GM18519 (cell line): ENCODE data around the gene CDK5R2.

Experiments used
- ATAC-seq: cut with Tn5 transposase; IDR thresholded peaks from one replicate; pipeline ENCODE4 v1.9.1; 2021; ENCODE audit warnings: mild to moderate bottlenecking, moderate library complexity; ENCODE audit not compliant: unreplicated experiment, low FRiP score

The CDK5R2 gene

DNA sequence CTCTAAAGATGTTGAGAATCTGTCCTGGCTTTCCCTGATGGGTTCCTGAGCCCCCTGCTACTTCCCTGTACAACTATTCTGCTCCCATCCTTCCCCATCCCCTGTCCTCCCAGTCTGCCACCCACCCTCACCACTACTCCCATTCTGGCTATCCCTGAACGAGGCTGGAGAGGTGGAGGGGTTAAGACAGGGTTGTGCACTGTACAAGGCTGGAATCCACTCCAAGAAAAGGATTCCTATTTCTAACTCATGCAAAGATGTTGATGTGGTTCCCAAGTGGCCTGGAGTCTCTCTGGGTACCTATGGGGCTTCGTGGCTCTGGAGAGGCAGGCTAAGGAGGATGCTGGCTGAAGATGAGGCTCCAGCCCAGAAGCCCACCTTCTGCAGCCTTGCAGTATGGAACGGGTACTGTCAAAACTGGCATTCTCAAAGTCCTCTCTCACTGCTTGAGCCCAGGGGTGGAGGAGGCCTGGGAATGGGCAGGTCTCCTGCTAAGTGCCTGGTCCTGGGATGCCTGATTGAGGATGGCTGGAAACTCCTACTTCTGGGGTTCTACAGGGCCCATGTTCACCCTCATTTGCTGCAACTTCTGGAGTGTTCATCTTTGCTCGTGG is 26.8 kb downstream of the CDK5R2 start:
- ATAC-seq = no peak

DNA sequence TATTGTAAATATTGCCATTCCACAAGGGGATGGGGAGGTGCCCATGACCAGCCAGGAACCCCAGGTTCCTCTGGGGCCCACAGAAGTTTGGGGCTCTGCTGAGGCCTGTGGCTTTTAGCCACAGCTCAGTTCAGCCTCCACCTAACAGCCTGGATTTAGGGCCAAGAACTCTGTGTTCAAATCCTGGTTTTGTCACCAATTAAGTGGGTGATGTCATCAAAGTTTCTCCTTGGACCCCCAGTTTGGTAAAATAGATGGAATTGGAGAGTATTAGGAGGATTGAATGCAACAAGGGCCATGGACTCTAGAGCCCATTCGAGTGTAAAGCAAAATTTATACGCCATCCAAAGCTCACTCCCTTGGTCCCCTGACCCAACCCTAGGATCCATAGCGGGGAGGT is 28.7 kb downstream of the CDK5R2 start:
- ATAC-seq = no peak

DNA sequence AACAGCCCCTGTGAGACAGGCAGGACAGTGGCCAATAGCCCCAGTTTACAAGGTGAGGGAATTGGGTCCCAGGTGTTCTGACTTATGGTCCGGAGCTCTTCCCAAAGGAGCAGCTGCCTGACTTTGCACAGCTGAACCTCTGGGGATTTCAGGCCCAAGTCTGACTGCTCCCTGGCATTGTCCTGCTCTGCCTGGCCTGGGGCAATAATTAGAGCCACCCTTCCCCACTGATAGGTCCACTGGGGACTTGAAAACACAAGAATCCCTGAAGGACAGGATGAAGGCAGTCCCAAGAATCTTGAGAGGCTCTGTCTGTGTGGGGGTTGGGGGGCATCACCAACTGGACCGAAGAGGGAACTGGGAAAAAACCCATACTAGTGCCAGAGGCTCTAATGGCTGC is 29.2 kb downstream of the CDK5R2 start:
- ATAC-seq = no peak

DNA sequence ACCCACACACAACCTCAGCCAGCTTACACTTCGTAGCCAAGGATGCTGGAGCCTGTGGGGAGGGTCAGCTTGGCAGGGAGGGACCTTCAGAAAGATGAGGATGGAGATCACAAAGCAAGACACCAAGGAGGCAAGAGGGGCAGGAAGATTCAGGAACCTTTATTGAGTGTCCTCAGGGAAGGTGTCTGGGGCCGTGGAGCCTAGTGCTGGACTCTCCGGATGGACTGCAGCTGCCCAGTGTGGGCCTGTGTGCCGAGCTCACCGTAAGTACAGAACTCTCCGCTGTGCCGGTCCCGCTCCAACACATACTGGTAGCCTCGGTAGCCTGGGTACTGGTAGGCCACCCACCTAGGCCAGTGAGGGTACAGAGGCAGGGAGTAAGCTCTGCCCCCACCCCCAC is 30.6 kb downstream of the CDK5R2 start:
- no peak for ATAC-seq

DNA sequence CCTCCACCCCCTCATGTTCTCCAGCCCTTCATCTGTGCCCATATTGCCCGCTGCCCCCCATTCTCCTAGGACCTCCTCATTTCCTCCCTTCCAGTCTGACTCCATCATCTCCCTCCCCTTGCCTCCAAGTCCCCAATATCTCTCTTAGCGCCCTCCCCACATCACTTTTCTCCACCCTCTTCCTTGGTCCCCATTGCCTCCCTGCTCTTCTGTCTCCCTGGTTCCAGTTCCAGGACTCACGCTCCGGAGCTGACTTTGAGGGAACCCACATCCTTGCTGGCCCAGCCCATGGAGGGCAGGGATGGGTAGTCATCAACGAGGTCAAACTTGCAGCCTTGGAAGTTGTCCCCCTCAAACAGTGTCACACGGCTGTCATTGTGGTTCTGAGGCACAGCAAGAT is 31.1 kb downstream of the CDK5R2 start:
- ATAC-seq = no peak

DNA sequence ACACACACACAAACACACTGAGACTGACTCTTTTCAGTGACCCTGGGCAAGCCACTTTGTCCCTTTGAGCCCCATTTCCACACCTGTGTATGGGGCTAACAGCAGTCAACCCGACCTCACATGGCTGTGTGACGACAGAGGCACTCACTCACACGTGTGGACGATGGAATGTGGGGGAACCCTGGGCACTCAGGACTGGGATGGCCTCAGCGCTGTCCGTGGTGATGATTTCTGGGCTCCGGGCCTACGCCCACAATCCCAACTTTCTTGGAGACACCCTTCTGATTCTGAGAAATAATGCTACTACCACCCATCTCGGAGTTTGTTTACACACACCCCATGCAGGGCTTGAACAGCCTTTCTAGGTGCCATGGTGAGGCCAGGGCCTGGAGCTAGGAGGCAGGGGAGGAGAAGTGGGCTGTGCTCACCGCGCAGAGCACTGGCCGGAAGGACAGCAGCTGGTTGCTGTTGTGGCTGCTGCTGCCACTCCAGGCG is 32.3 kb downstream of the CDK5R2 start:
- ATAC-seq = no peak

DNA sequence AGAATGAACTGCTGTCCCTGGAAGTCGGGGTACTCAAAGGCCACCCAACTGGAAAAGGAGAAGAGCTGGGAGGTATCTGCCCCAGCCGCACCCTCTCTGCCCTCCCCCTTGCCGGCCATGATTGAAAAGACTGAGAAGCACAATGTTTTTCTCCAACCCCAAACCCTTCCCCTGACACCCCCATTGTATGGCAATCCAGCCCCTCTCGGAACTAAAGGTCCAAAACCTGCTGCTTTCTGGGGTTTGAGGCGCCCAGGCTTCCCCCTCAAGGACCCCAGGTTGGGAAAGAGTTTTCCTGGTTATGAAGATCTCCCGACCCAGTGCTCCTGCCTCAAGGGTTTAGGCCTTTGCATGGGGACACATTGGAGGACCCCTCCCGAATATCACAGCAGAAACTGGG is 32.7 kb downstream of the CDK5R2 start:
- no peak for ATAC-seq

DNA sequence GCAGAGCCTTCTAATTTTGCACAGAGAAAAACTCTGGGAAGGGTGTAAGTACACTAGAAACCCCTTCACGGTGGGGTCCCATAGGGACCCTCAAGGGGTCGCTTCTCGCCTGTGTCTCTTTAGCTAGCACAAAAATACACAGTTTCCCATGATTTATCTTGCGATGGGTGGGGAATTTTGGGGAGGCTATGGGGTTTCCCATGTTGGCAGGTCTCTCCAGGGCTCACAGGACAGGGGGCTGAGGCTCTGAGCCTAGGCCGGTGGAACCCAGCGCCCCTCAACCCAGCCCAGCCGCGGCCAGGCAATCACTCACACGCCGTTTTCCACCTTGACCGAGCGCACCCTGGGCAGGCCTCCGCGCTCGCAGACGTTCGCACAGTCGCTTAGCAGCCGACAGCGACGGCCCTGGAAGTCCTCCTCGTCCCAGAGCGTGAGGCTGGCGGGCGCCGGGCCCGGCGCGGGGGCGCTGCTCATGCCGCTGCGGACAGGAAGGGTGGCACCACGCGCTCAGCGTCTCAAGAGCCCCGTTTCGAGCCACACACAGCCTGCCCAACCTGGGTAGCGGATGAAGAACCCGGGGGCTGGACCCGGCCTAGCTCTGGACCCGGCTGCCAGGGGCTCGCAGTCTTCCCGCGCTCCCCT is 33.4 kb downstream of the CDK5R2 start:
- ATAC-seq = no peak

DNA sequence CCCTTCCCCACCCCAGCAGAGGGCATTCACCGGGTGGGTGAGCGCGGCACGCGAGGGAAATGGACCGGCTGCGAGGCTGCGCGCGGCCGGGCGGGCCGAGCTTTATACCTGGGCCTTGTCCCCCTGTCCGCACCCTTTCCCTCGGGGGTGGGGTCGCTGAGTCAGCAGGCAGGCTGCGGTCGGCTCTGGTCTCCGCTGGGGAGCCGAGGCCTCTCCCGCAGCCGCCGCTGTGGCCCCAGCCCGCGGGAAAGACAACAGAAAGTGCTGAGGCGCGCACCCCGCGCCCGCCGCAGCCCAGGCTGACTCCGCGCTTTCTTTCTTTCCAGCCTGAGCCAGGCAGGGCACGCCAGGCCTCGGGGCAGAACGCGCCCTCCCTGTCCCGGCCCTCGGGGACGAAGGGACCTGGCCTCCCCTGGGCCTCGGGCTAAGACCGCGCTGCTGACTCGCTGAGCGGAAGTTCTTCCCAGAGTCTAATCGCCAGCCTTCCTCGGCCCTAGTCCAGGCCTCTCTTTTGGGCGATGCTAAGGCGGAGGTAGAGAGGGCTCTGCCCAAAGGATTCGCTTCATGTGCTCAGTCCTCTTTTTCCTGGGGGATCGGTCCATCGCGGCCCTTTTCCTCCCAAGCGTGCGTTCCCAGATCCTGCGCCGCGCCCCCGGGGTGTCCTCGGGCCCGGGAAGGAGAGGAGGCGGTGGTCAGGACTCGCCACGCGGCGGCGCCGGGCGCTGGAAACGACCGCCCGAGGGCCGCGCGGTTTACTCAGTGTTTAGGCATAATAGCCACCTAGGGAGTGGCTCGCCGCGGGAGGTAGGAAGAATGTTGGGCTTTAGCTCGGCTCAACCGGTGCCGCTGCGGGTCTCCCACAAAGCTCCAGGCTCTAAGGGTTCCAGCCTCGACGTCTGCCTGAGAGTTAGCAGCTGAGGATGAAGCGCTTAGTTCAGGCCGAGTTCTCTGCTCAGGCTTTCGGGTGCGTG is 34.2 kb downstream of the CDK5R2 start, which contains the start of gene CRYBA2:
CRYBA2 (minus strand) TSS at position 78 of the 971 bp plus-strand sequence. CDS start 246 bp downstream, outside the sequence.
- ATAC-seq = no peak

DNA sequence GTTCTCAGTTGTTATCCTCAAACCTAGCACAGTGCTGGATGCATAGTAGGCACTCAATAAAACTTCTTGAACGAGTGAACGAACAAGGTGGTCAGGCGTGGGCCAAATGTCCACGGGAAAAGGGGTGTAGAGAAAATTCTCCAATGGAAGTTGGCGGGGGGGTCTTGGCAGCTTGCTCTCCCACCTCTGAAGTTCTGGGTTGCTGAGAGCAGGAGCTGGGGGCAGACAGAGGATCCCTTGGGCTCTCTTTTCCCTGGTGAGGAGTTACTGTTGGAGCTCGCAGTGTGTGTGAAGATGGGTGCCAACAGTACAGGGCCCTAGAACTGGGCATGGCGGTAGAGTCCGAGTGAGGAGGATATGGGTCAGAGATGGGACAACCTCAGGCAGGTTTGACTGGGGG is 36.1 kb downstream of the CDK5R2 start:
- no peak for ATAC-seq

DNA sequence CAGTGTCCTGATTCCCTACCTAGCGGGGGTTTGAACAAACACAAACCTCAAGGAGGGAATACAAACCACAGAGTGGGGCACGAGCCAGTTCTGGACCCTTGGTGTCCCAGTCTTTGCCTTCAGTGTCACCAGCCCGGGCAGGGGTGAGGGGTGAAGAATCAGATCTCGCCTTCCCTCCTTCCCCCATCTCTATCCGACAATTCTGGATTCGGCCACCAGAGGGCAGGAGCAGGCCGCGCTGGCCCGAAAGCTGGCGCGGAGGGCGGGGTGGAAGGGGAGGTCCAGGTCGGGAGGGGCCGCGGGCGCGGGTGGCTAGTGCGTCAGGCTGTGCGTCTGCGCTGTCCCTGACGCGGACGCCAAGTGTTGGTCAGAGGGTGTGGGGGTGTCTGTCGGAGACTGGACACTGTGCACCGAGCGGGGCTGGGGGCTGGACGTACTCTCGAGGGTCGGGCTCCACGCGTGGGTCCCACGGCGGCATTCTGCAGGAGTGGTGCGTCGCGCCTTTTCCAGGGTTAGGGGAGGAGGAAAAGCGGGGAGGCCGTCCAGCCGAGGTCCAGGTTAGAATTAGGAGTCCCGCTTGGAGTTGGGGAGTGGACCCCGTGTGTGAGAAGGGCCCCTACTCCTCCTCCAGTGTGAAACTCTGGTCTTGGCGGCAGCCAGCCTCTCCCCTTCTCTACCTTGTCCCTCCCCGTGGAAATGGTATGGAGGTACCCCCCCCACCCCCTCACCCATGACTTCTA is 36.7 kb downstream of the CDK5R2 start:
- ATAC-seq = no peak

DNA sequence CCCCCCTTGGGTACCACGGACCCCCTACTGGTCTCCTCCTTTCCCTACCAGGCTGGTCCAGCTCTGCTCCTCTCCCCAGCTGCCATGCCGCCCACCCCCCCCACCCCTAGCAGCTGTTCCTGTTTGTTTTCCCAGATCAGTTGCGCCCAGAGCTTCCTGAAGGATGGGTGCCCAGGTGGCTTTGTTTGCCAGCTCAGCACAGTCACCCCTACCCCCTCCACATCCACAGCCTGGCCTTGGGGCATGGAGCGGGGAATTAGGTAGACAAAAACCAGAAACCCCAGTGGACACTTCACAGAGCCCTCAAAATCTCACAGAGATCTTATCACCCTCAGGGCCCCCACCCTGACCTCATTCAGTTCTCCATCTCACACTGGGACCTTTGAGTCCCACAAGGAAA is 37.5 kb downstream of the CDK5R2 start:
- ATAC-seq = no peak

DNA sequence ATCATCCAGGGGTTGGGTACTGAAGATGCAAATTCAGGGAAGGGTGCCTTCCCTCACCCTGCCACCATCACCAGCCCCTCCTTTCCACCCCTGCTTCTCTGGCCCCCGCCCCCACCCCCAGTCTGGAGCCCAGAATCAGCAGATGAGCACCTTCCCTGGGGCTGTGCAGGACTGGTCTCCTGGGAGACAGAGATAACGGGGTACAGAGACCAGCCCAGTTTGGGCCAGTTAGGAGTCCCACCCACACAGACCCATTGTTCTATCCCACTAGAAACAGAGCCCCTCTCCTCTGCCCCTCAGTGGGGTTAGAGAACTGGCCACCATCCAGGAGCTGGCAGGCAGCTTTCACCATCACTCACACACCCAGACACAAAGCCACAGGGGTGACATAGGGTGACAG is 38.3 kb downstream of the CDK5R2 start:
- ATAC-seq = no peak

DNA sequence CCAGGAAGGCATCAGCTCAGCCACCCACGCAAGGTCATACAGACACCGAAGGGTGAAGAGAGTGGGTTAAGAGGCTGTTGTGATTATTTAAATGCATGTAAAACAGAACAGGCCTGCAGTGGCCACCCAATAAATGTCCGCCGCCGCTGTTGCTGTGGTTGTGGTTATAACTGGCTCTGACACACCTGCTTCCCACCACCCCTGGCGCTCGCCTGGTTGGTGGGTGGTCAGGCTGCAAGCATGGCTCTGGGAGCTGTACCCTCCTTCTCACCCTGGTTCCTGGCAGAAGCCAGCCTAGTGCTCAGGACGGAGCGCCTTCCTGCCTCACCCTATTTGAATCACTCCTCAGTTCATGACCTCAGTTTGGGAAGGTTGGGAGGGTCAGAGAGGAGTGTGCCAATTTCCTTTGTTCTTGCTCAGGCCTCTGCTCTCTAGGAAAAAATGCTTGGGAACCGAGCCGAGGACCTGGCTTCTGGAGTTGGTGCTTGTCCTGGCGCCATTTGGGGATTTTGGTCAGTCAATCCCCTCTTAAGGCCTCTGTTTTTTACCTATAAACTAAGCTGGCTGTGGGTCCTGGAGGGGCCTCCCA is 39.0 kb downstream of the CDK5R2 start:
- ATAC-seq = no peak

DNA sequence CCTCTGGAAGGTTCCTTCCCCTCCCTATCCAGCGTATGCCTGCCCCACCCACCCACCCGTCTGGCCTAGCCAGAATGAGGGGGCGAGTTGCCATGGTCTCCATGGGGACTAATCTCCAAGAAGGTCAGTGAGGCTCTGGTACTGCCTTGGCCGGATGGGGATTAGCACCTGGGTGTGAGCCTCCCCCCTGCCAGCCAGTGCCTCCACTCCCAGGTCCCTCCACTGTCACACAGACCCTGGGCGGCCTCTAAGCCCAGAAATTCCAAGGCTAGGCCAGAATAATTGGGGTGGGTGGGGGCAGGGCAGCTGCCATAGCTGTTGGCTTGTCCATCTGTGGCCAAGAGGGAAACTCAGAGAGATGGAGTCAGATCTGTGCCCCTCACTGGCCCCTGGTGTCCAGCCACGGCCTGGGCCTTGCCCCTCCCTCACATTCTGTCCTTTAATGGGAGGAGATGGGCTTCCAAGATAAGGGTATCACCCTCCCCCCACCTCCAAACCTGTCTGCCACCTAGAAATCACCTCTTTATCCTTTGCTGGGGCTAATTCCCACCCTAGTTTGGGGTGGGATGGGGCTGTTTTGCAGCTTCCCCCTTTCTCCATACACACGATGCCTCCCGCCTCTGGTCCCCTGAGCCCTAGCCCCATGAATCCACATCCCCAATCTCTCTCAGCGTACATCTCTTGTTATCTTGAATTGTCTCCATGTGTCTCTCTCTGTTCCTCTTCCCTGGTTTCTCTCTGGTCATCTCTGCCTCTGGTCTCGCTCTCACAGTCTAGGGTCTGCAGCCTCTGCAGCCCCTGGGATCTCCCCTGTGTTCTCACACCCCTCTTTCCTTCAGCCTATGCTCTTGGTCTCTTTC is 39.8 kb downstream of the CDK5R2 start:
- ATAC-seq = no peak

DNA sequence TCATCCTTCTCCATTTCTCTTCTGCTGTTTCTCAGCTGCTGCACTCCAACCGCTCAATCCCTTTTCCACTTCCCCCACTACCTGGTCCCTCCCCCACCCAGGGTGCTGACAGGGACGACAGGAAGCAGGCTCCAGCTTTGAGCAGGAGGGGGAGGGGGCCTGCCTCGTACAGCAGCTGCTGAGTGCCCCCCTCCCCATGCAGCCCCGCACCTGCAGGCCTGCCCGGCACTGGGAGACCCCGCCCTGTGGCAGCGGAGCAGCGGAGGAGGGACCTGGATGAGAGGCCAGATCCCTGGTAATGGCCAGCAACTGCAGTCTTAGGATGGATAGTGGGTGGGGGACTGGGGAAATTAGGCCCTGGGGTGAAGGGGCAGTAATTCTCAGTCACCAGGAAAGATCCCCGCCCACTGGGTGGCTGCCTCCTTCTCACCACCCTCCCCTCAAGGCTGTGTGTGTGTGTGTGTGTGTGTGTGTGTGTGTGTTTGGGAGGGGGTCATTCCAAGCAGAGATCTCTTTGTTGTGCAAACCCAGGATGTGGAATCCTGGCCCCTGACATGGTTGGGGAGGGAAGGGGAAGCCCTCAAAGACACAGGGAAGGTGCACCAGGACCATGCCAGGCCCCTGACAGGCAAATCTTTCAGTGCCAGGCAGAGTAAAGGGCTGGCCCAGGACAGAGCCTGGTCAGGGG is 40.6 kb downstream of the CDK5R2 start:
- no peak for ATAC-seq

DNA sequence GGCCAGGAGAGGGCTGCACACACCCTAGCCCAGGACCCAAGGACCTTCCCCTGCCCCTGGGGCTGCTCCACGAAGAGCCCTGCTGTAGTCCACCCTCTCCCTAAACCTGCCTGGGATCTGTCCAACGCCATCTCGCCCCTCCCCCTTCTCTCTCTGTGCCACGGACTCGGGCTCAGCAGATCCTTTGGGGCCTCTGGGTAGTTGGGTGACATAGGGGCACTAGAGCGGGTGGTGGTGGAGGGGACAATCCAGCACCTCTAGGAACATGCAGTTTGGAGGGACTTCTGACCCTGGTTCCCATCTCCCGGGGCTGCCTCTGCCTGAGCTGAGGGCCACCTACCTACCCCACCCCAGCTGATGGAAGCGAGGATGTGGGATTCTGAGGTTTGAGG is 41.1 kb downstream of the CDK5R2 start:
- no peak for ATAC-seq

DNA sequence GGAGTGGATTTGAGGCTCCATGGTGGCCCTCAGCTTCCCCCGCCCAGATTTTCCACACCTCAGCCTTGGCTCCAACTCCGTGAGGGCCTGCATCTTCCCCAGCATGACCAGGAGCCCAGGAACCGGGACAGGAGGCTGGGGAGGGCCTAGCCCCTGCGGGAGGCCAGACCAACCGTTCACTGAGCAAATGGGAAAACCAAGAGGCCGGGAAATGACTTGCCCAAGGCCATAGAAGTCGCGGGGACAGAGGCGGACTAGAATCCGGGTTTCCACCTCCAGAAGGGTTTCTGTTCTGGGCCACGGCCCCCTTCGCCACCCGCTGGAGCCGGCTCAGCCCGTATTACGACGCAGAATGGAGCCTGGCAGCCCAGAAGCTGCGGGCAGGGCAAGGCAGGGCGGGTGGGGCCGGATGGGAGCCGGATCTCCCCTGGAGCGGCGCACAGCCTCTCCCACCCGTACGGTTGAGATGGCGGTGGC is 41.7 kb downstream of the CDK5R2 start:
- no peak for ATAC-seq
